GM19025 (cell line): ENCODE results near the gene LHPP.
"Not testable (repeated sequence)": the region's sequence is repeated elsewhere in the genome, so short reads cannot be mapped to it uniquely, and the experiment has no call there.

ENCODE experiments used
- ATAC-seq: cut with Tn5 transposase; IDR thresholded peaks from one replicate; pipeline ENCODE4 v1.9.1; 2021; ENCODE audit warnings: mild to moderate bottlenecking, low read depth, moderate library complexity; ENCODE audit not compliant: unreplicated experiment

LHPP gene

DNA sequence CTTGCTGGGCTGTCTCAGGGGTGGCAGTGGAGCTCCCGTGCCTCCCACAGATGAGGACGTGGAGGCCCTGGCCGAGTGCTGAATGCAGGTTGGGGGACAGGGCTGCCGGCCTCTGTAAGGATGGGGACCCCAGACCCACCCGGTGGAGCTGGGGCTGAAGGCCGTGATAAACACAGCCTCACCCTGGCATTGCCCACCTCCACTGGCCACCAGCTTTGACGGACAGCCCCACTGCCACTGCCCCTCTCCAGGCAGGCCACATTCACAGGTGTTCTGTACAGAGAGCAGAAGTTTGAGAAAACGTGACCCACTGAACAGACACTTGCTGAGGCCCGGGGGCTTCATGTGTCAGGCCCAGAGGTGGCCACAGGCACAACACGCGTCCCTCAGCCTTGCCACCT lies 126.2 kb downstream of the LHPP start:
- ATAC-seq, result no peak

DNA sequence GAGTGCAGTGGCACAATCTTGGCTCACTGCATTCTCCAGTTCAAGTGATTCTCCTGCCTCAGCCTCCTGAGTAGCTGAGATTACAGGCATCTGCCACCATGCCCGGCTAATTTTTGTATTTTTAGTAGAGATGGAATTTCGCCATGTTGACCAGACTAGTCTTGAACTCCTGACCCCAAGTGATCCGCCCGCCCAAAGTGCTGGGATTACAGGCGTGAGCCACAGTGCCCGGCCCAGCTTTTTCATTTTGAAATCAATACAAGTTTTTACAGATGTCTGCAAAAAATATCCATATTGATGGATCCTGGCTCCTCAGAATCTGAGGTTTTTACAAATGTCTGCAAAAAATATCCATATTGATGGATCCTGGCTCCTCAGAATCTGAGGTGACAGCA lies 126.7 kb downstream of the LHPP start:
- ATAC-seq, result not testable (repeated sequence)

DNA sequence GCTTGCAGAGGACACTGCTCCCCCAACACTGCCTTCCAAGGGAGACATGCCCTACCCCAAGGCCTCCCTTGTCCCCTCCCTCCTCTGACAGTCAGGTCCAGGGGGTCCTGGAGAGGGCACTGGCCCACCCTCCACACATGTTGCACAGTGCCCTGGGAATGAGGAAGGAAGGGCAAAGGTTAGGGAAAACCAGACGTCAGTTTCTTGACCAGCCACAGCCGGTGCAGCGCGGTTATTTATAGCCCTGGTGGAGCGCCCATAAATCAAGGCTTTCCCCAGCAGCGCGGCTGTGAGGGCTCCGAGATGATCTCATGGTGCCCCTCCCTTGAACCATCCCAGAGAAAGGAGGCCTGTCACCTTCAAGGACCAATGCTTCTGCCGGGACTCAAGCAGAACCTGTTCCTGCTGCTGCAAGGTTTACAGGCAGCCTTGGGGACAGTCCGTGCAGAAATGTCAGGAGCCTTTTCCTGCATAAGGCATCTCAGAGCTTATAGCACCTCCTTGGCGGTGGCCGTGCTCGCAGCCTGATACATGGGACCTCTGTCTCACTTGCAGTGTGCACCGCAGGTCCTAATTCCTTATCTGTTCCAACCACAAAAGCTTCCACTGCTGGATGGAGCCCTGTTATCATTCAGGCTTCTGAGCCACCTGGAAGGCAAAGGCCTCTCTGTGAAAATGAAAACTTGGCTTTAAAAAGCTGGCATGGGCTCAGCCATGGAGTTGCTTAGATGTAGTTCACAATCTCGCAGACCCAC lies 127.3 kb downstream of the LHPP start:
- ATAC-seq, result no peak

- no peak for ATAC-seq
Measured at GRCh38 chr10:124589491-124590041, 127.9 kb downstream of the LHPP start.

DNA sequence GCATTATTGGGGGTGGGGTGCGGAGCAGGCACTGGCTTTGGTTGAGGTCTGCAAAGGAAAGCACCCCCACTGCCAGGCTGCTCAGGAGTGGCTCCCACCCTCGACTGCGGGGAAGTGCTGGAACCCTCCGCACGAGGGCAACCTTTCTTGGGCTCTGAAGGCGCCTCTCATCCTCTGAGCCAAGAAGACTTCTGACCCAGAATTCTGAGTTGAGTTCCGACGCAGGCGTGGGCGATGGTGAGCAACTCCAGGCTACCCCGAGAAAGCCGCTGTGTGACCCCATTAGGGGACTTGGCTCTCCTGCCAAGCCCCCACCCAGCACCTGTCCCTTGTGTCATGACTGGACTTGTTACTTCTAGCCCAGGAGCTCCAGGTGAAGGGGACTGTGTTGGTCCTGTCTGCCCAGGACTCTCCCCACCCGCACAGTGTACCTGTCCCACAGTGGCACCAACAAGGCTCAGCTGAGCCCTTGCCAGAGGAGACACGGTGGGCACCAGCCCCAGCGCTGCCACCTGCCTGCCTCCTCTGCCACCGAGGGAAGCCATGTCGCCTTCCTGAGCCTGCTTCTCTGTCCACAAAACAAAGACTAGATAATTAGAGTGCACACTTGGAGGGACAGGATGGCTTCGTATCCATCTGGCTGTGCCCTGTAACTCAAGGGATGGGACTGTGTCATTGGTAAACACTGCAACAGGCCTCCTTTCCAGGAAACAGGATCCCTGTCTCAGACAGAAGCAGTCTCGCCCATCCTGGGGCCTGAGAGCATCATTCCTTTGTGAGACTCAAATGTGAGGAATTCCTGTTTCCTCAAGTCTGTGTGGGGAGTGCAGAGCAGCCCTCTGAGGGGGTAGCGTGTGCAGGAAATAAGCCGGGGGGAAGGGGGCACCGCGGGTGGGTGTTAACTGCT lies 128.8 kb downstream of the LHPP start:
- no peak for ATAC-seq

GRCh38 chr10:124591123-124591495 lies 129.5 kb downstream of the LHPP start:
- no peak for ATAC-seq

DNA sequence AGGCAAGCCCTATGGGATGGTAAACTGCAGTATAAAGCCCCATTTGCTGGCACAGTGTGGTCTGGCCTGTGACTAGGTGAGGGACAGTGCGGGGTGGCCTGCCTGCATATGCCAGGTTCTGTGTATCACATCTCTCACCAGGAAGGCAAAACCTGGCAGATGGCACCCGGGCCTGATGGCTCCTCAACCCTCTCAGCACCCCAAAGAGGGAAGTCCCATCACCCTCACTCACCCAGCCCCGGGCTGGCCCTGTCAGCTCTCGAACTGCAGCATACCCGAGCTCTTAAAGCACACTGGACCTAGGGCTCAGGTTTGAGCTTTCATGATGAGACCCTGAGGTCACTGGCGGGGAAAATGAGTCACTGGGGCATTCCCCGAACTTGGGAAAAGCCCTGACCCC lies 130.5 kb downstream of the LHPP start:
- no peak for ATAC-seq

DNA sequence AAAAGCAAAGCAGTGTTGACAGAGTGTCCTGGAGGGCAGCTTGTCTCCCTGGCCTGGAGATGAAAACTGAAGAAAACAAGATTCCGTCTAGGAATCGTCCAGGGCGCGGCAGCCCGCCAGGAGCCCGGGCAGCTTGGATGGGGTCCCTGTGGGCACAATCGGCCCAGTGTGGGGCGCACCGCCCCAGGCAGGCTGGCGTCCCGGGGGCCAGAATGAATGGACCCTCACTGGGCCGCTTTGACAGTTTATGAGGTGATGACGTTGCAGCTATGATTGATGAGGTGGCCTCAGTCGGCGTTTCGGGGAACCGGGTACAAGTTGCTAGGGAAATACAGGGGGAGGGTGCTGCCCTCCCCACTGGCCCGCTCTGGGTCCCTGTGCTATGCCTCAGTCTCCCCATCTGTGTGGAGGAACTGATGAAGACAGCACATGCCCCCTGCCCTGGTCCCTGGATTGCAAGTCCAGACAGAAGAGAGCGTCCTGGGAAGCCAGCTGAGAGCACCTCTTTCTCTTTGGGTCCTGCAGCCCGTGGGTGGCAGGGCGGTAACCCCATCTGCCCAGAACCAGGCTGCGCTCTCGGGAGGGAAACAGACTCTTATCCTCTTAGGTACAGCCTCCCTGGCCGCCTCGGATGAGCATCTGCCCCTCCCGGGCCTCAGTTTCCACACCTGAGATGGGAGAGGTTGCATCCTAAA lies 131.3 kb downstream of the LHPP start:
- ATAC-seq, result no peak

GRCh38 chr10:124593431-124593985 lies 131.9 kb downstream of the LHPP start:
- ATAC-seq, result no peak

DNA sequence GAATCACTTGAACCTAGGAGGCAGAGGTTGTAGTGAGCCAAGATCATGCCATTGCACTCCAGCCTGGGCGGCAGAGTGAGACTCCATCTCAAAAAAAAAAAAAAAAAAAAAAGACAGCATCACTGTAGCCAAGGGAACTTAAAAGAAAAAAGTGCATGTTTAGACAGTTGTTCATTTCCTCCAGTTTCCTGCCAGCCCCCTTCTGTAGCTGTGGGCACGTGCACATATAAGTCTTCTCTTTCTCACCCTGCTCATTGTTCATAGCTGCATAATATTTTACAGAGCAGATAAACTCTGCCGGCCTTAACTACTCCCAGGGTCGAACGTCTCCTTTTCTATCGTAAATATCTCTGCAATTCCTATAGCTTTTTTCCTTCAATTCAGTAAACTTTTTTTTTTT lies 132.6 kb downstream of the LHPP start:
- ATAC-seq, result no peak

GRCh38 chr10:124595143-124595883 lies 133.7 kb downstream of the LHPP start:
- no peak for ATAC-seq

GRCh38 chr10:124596116-124596785 lies 134.6 kb downstream of the LHPP start:
- no peak for ATAC-seq

DNA sequence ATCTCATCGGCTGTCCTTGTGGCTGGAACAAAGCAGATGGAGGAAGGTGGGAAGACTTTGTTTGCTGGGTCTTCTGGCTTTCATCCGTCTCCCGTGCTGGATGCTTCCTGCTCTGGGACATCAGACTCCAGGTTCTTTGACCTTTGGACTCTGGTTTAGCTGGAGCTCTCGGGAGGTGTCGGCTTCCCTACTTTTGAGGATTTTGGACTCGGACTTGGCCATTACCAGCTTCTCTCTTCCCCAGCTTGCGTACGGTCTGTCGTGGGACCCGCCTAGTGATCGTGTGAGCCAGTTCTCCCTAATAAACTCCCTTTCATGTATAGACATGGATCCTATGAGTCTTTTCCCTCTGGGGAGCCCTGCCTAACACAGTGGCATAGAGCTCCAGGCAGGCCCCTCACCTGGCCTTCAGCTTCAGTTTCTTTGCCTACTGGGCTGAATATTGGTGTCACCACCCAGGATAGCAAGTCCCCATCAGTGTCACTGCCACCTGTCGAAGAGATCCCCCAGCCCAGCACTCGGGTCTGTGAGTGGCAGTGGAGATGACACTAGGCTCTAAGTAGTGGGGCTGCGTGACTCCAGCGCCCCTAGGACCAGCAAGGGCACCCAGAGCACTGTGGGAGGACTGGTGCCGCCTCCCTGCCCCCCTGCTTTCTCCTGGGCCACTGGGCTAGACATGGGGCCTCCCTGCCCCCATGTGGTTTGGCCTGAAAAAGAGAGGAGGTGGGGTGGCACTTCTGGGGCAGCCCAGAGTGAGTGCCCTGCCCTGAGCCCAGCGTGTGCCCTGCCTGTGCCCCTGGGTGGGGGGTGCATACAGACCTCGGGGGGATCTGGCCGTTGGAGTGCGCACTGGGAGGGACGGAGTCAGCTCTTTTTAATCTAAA lies 135.6 kb downstream of the LHPP start:
- no peak for ATAC-seq

DNA sequence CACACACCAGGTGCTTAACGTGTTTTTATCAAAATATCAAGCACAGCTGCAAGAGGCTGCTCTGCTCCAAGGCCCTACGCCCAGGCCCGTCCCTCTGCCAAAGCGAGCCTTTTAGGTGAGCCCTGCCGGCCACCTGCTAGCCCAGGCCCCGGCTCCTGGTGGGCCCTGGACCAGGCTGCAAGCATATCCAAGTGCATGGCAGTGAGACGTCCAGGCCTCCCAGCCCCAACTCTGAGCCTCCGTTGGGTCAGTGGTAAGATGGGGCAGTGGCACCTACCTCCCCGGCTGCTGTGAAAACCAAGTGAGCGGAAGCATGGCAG lies 136.2 kb downstream of the LHPP start:
- ATAC-seq, result no peak

GRCh38 chr10:124598196-124598595 lies 136.6 kb downstream of the LHPP start:
- ATAC-seq, result no peak

GRCh38 chr10:124598773-124599587 lies 137.4 kb downstream of the LHPP start:
- ATAC-seq, result no peak

GRCh38 chr10:124599588-124600050 lies 138.0 kb downstream of the LHPP start:
- no peak for ATAC-seq
